AG10803 (cell line): ENCODE measurements around the gene ASB1.

ENCODE experiments used
- DNase-seq: peaks from one replicate; pipeline ENCODE4 v3.0.0; 2010; ENCODE audit warnings: low read depth
- H3K4me3 ChIP-seq: 2 replicates; pipeline ENCODE4 v1.5.1; 2011; ENCODE audit warnings: mild to moderate bottlenecking, low read length, control low read depth
- TF ChIP-seq, protein P1 (sequence below): conservative IDR thresholded peaks from 2 replicates; pipeline ENCODE4 v1.5.1; 2011; ENCODE audit warnings: mild to moderate bottlenecking, low read length, control low read depth, inconsistent platforms

Gene ASB1

DNA sequence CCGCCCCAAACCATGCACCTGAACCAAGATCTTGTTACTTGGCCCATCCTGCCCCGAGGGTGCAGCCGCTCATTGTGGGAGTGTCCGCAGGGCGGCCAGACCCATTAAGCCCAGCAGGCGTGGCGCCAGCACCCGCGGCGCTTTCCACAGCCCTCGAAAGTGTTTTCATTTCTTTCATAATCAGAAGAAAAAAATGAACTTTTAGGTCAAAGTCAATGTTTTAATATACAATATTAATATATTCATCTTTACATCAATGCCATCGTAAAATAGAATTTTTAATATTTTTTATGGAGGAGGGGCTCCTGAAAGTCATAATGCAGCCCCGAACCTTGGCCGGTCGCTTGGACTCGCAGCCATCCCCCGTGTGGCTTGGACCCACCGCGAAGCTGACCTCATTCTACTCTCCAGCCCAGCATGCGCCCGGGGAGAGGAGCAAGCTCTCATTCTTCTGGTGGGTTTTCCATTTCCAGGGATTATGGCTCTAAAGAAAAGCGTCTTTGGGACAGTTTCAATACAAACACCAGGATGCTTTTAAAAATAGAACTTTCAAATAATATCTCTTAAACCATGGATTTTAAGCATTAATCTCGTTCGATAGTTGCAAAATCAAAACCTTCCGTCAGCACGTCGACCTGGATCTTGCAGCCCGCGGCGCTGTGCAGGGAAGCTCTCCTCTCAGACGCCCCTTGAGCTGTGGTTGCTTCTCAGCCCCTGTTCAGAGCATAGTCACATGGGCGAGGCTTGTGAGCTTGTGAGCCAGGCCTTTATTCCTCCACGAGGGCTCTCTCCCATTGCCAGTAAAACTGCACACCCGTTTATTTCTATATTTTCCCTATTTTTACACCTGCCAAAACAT, 17.2 kb upstream of the ASB1 start:
- DNase-seq: no peak
- TF ChIP-seq, protein P1, sequence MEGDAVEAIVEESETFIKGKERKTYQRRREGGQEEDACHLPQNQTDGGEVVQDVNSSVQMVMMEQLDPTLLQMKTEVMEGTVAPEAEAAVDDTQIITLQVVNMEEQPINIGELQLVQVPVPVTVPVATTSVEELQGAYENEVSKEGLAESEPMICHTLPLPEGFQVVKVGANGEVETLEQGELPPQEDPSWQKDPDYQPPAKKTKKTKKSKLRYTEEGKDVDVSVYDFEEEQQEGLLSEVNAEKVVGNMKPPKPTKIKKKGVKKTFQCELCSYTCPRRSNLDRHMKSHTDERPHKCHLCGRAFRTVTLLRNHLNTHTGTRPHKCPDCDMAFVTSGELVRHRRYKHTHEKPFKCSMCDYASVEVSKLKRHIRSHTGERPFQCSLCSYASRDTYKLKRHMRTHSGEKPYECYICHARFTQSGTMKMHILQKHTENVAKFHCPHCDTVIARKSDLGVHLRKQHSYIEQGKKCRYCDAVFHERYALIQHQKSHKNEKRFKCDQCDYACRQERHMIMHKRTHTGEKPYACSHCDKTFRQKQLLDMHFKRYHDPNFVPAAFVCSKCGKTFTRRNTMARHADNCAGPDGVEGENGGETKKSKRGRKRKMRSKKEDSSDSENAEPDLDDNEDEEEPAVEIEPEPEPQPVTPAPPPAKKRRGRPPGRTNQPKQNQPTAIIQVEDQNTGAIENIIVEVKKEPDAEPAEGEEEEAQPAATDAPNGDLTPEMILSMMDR: no peak
- no peak overlapping the region for H3K4me3 ChIP-seq

DNA sequence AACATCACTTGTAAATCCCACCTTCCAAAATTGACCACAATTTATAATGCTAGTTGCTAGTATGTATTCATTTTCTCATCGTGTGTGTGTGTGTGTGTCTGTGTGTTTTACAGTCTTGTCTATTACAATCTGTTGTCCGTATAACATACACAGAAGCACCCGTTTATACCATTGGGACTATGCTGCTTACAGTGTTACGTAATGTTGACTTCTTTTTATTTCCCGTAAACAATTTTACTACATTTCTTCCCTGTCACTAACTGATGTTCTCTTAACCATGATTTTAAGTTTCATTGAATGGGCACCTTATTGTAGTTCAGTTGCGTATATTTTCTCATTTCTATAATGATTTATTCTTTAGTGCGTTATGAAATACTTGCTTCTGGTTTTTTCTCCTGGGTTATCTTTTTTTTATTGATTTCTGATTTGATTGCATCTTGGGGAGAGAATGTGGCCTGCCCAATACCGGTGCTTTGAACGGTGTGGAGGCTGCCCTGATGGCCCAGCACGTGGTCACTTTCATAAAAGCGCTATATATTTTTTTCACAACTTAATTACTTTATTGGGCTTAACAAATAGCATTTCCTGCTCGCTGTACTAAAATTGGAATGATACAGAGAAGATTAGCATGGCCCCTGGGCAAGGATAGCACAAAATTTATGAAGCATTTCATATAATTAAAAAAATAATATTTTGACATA, 14.5 kb upstream of the ASB1 start:
- TF ChIP-seq, protein P1: no peak
- no peak for DNase-seq
- no peak overlapping the region for H3K4me3 ChIP-seq

DNA sequence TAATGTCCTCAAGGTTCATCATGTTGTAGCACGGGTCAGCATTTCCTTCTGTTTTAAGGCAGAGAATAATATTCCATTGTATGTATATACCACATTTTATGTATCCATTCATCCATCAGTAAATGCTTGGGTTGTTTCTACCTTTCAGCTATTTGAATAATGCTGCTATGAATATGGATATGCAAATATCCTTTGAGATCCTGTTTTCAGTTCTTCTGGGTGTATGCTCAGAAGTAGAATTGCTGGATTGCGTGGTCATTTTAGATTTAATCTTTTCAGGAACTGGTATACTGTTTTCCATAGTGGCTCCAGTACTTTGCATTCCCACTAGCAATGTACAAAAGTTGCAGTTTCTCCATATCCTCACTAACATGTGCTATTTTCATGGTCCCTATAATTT, 13.4 kb upstream of the ASB1 start:
- TF ChIP-seq, protein P1: no peak
- DNase-seq: no peak
- no peak overlapping the region for H3K4me3 ChIP-seq

DNA sequence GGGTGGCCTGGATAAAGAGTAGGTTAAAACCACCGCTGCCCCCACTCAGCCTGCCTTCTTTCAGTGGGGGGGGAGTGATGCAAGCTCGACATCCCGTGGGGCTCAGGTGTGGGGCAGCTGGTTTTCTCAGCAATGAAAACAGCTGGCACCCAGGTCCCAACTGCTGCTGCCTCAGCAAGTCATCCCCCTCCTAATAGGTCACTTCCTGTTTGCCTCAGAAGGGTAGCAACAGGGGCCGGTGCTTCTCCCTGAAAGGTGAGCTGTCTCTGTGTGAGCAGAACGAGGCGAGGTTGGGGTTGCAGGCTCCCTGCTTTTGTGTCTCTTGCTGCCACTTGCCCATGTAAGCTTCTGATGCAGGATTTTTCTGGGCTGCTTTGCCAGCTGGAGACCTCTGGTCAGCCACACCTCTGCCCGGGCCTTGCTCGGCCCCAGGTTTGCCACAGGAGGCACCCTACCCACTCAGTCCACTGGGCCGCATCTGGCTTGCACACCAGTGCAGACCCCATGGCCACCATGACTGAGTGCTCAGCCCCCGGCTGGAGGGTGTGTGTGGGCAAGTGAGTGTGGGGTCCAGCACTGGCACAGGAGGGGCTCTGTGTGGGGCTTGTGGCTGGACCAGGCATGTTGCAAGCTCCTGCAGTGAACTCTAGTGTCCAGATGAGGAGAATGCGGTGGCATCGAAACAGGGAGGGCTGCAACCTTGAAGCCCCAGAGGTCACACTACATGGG, 11.5 kb upstream of the ASB1 start:
- TF ChIP-seq, protein P1: no peak
- no peak for DNase-seq
- no peak overlapping the region for H3K4me3 ChIP-seq

DNA sequence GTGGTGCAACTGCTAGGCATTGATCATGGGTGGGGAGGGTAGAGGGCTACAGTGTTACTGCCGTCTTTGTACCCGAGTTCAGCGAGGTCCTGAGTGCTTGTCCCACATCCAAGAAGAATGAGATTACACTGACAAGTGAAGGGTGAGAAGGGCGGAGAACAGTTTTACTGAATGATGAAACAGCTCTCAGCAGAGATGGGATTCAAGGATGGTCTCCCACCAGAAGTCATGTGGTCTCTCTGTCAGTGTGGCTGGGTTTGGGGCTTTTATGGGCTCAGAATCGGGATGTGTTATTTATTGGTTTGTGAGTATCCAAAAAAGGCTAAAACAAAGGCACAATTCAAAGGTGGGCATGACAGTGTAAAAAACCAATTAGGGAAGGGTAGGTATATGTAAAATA, 10.8 kb upstream of the ASB1 start:
- H3K4me3 ChIP-seq: no peak overlapping the region
- TF ChIP-seq, protein P1: no peak
- no peak for DNase-seq

DNA sequence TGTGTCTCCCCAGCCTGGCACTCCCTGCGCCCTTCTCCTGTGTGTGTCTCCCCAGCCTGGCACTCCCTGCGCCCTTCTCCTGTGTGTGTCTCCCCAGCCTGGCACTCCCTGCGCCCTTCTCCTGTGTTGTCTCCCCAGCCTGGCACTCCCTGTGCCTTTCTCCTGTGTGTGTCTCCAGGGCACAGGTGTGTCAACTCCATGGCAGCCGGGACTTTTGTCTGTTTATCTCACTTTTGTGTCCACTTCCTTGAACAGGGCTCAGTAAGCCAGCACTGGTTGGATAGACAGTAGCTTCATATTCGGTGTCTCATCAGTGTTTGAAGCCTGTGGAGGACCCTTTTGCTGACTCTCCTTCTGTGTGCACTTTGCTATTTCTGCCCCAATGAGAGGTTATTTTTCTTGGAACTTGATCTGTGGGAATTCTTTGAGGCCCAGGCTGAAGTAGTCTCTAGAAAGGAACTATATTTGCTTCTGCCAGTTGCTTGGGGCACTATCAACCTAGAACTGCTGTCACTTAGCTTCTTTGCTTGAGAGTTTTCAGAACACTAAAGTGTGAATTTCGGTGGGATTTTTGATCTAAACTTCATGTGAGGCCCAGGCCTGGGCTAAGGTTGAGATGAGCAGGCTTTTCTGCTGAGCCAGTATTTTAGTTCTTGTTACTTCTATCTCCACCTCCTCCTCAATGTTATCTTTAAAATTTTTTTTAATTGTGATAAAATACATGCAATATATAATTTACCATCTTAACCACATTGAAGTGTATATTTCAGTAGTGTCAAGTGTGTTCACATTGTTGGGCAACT, 8.3 kb upstream of the ASB1 start:
- no peak overlapping the region for H3K4me3 ChIP-seq
- no peak for DNase-seq
- TF ChIP-seq, protein P1: no peak
